ENCODE measurements around the gene DIDO1. TPM values are rescaled to one million over a fixed set of nuclear protein-coding genes. Genes with fewer than 3 reads are reported as not detected.
A peak's percentile ranks its signal among the peaks of the same experiment; 100 is the strongest.

DIDO1 gene
- total and polyA plus RNA-seq, 8 donors: 38.1 to 65.9 (median 58.5) TPM

DNA sequence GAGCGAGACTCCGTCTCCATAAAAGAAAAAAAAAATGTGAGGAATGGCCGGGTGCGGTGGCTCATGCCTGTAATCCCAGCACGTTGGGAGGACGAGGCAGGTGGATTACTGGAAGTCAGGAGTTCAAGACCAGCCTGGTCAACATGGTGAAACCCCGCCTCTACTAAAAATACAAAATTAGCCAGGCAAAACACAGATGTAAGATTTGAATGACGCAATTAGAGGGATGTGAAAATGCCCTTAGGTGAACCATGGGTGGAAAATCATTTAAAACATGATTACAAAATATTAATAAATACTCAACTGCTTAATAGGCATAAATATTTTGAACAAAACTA, 88.5 kb downstream of the DIDO1 start:
- DNase-seq (peak in 1 of 4 donors; percentile 17), ATAC-seq (no peak)
- no peak overlapping the region for H3K27ac ChIP-seq
- TF ChIP-seq CTCF (IDR thresholded peaks at IDR 0.05): no peak
- H3K9me3 ChIP-seq: no peaks in the 10 kb centered on the region
- intact Hi-C loops (cut with DNase I): no loop called here
- no peak overlapping the region for H3K4me3 ChIP-seq
- H3K4me1 ChIP-seq: peaks cover 0 to 19% of the 10 kb centered on the region in 2 donors
- peaks cover 0 to 9% of the 10 kb centered on the region in 2 donors for H3K27me3 ChIP-seq
- no peaks in the 10 kb centered on the region for H3K36me3 ChIP-seq

DNA sequence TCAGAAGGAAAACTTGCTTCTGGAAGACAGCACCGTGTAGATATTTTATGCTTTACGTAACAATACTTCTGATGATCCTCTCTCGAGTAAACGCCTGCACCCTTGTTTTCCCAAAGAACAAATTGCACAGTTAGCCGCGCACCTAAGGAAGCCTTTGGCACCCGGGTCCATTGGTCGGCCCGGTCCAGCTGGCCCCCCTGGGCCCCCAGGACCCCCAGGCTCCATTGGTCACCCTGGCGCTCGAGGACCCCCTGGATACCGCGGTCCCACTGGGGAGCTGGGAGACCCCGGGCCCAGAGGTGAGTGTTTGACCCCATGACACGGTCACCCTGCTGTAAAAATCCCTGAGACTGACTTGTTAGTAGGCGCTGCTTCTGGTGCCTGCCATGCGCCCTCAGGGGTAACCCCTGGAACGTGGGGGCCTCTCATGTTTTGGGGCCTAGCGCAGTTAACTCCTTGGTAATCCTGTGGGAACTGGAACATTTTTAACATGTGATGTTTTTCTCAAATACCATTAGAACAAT, 89.3 kb downstream of the DIDO1 start:
- Histone ChIP-seq H3K4me3 (no peak overlapping the region), H3K36me3 (no peaks in the 10 kb centered on the region), H3K27me3 (peaks cover 0 to 9% of the 10 kb centered on the region in 2 donors), H3K9me3 (no peaks in the 10 kb centered on the region), H3K27ac (no peak overlapping the region), H3K4me1 (peaks cover 3 to 26% of the 10 kb centered on the region in 2 donors)
- ATAC-seq (no peak), DNase-seq (peak in 1 of 4 donors; percentile 53)
- TF ChIP-seq CTCF (IDR thresholded peaks at IDR 0.05): no peak
- intact Hi-C loops (cut with DNase I): no loop called here

- ATAC-seq: no peak
- no peaks in the 10 kb centered on the region for H3K36me3 ChIP-seq
- H3K27ac ChIP-seq: no peak overlapping the region
- no peak for TF ChIP-seq CTCF (IDR thresholded peaks at IDR 0.05)
- H3K9me3 ChIP-seq: no peaks in the 10 kb centered on the region
- H3K27me3 ChIP-seq: peaks cover 0 to 9% of the 10 kb centered on the region in 2 donors
- DNase-seq: peak in 2 of 4 donors; percentile 27 to 65
- intact Hi-C loops (cut with DNase I): no loop called here
- H3K4me1 ChIP-seq: peaks cover 6 to 33% of the 10 kb centered on the region in 2 donors
- H3K4me3 ChIP-seq: no peak overlapping the region
Observed at GRCh38 chr20:62835931-62836861, 90.1 kb downstream of the DIDO1 start.

DNA sequence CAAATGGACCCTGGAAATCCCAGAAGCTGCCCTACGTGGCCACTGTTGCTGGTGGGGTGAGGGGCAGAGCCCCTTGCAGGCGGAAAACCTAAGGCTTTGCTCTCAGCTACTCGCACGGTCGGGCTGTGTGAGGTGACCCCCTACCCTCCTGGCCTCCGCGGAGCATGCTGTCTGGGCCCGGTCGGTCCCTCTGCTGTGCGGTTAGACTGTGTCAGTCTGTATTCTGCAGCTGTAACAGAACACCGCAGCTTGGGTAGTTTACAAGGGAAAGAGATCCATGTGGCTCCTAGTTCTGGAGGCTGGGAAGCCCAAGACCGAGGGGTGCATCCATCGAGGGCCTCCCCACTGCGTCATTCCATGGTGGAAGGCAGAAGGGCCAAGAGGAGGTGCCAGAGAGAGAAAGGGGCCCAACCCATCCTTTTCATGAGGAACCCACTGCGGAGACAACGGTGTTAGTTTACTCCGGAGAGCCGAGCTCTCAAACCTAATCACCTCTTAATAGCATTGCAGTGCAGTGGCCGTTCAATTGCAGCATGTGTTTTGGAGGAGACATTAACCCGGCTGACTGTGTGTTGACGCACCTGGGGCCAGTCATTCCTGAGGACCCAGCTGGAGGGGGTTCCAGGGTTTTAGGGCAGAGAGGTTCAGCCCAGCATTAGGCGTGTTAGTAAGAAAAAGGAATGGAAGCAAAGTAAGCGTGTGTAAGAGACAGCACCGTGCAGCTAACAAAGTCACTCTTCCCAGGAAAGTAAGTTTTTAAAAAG, 91.2 kb downstream of the DIDO1 start:
- ATAC-seq (no peak), DNase-seq (peak in 1 of 4 donors; percentile 57)
- no peak overlapping the region for H3K27ac ChIP-seq
- no peak overlapping the region for H3K4me3 ChIP-seq
- no peak for TF ChIP-seq CTCF (IDR thresholded peaks at IDR 0.05)
- peaks cover 0 to 9% of the 10 kb centered on the region in 2 donors for H3K27me3 ChIP-seq
- no peaks in the 10 kb centered on the region for H3K36me3 ChIP-seq
- intact Hi-C loops (cut with DNase I): no loop called here
- peaks cover 6 to 33% of the 10 kb centered on the region in 2 donors for H3K4me1 ChIP-seq
- no peaks in the 10 kb centered on the region for H3K9me3 ChIP-seq
